ENCODE data around the gene ZNF787. TPM values are rescaled to one million over a fixed set of nuclear protein-coding genes. Genes with fewer than 3 reads are reported as not detected.

Gene ZNF787
- total RNA-seq, 1 experiment from 2014 or later: 54.6 TPM

DNA sequence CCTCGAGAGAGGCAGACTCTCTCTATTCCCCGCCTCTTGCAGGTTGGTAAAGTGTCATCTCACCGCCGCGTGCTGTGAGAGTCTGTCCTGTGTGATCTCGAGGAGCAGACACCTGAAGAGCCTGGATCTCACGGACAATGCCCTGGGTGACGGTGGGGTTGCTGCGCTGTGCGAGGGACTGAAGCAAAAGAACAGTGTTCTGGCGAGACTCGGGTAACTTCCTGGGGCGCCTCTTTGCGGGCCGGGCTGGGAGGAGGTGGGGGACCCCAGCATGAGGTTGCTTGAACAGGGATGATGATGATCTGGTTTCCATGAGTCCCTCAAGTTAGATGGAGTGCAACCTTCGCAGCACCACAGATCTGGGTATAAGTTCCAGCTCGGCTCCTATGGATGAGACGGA, 67.5 kb downstream of the ZNF787 start:
- no peak overlapping the region for H3K4ac ChIP-seq (ENCODE audit: low read depth, low read length)
- H3K27ac ChIP-seq (ENCODE audit: insufficient read length, low read depth, low read length): no peak overlapping the region
- no peak overlapping the region for H3K18ac ChIP-seq (ENCODE audit: insufficient read length, low read depth, low read length)
- no peak overlapping the region for H3K9ac ChIP-seq (ENCODE audit: extremely low read depth, insufficient read length, low read length)
- H3K23ac ChIP-seq (ENCODE audit: insufficient read length, low read depth, low read length): no peak overlapping the region
- no peak overlapping the region for H3K14ac ChIP-seq (ENCODE audit: insufficient read depth, low read length)
- no peak overlapping the region for H2BK20ac ChIP-seq (ENCODE audit: low read depth, low read length, poor library complexity, severe bottlenecking)
- H2BK12ac ChIP-seq (ENCODE audit: insufficient read length, low read depth, low read length): no peak overlapping the region
- peaks cover 8 to 37% (median 12%) of the 10 kb centered on the region in 3 experiments; a peak in 6 of 7 replicates for H3K36me3 Mint-ChIP-seq (ENCODE audit: insufficient read depth in 1 of 3, low read depth in 3 of 3)
- no peak overlapping the region for H3T11ph ChIP-seq (ENCODE audit: low read length)
- H2BK15ac ChIP-seq (ENCODE audit: low read depth, low read length): no peak overlapping the region
- peaks cover 71% of the 10 kb centered on the region for H3K9me3 ChIP-seq (ENCODE audit: control insufficient read depth, low read depth, low read length)
- H3K27me3 Mint-ChIP-seq (ENCODE audit: low read depth): peaks cover 4% of the 10 kb centered on the region
- H3K4me1 Mint-ChIP-seq: no peaks in the 10 kb centered on the region
- no peak overlapping the region for H4K8ac ChIP-seq (replicated peaks; ENCODE audit: insufficient read length, low read depth, low read length)
- TF ChIP-seq, protein P1, sequence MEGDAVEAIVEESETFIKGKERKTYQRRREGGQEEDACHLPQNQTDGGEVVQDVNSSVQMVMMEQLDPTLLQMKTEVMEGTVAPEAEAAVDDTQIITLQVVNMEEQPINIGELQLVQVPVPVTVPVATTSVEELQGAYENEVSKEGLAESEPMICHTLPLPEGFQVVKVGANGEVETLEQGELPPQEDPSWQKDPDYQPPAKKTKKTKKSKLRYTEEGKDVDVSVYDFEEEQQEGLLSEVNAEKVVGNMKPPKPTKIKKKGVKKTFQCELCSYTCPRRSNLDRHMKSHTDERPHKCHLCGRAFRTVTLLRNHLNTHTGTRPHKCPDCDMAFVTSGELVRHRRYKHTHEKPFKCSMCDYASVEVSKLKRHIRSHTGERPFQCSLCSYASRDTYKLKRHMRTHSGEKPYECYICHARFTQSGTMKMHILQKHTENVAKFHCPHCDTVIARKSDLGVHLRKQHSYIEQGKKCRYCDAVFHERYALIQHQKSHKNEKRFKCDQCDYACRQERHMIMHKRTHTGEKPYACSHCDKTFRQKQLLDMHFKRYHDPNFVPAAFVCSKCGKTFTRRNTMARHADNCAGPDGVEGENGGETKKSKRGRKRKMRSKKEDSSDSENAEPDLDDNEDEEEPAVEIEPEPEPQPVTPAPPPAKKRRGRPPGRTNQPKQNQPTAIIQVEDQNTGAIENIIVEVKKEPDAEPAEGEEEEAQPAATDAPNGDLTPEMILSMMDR (conservative IDR thresholded peaks at IDR 0.05): no peak
- H3K56ac ChIP-seq (ENCODE audit: insufficient read length, low read depth, low read length): no peak overlapping the region
- H3K23me2 ChIP-seq (ENCODE audit: insufficient read length, low read depth, low read length, poor library complexity, severe bottlenecking): no peaks in the 10 kb centered on the region
- no peak overlapping the region for H2BK5ac ChIP-seq (ENCODE audit: insufficient read length, low read length)
- DNase-seq: no peak
- no peak overlapping the region for H3K4me2 ChIP-seq (ENCODE audit: insufficient read depth, insufficient read length, low read length)
- H4K20me1 ChIP-seq (ENCODE audit: control insufficient read depth, insufficient read depth, insufficient read length): no peaks in the 10 kb centered on the region
- no peaks in the 10 kb centered on the region for H3K79me1 ChIP-seq (ENCODE audit: insufficient read depth, low read depth, low read length, poor library complexity, severe bottlenecking)
- no peaks in the 10 kb centered on the region for H3K27me3 ChIP-seq (ENCODE audit: insufficient read depth, low read length)
- no peaks in the 10 kb centered on the region for H3K79me2 ChIP-seq (ENCODE audit: insufficient read depth, low read length)
- no peak overlapping the region; a peak in 1 of 5 replicates for H3K4me3 Mint-ChIP-seq
- H3K27ac Mint-ChIP-seq: no peak overlapping the region
- no peak overlapping the region for H4K5ac ChIP-seq (ENCODE audit: insufficient read length, low read depth, low read length)
- no peak overlapping the region for H4K91ac ChIP-seq (ENCODE audit: insufficient read length, low read depth, low read length)
- peaks cover 83 to 89% of the 10 kb centered on the region in 2 experiments for H3K9me3 Mint-ChIP-seq
- no peaks in the 10 kb centered on the region for H3K4me1 ChIP-seq (ENCODE audit: insufficient read depth, low read length)
- no CpG with 5 or more reads among the region's 18 CpGs for WGBS (ENCODE audit: extremely low coverage, insufficient read length, low lambda C conversion rate)
- no peak overlapping the region for H2BK120ac ChIP-seq (ENCODE audit: low read depth, low read length, poor library complexity, severe bottlenecking)
- H2AK5ac ChIP-seq (ENCODE audit: insufficient read length, low read length): no peak overlapping the region
- no peak overlapping the region for H2AFZ ChIP-seq (ENCODE audit: low read length)

Other genes starting within 250 kb of the ZNF787 start
- gene NLRP13, start 189.0 kb downstream of the ZNF787 start, total RNA-seq (2021): not detected in 2 replicates
- not detected in 2 replicates for gene NLRP8, start 173.5 kb downstream of the ZNF787 start, total RNA-seq (2021)
- gene NLRP5, start 134.5 kb downstream of the ZNF787 start, total RNA-seq (2021): not detected in 2 replicates
- 48.8 and 49.7 TPM in 2 replicates for gene ZNF444, start 20.0 kb upstream of the ZNF787 start, total RNA-seq (2021)
- not detected in 2 replicates for gene GALP, start 54.7 kb upstream of the ZNF787 start, total RNA-seq (2021)
- 0.13 TPM in 1 of 2 replicates, not detected in the other for gene ZSCAN5B, start 76.5 kb upstream of the ZNF787 start, total RNA-seq (2021)
- not detected in 2 replicates for gene ZSCAN5C, start 81.0 kb upstream of the ZNF787 start, total RNA-seq (2021)
- not detected in 2 replicates for gene EDDM13, start 151.5 kb upstream of the ZNF787 start, total RNA-seq (2021)
- gene ZSCAN5A, start 193.5 kb upstream of the ZNF787 start, total RNA-seq (2021): 9.1 and 12.5 TPM in 2 replicates